ENCODE results near the gene KLHDC7B. TPM values are rescaled to one million over a fixed set of nuclear protein-coding genes. Genes with fewer than 3 reads are reported as not detected.
"Not testable (repeated sequence)": the region's sequence is repeated elsewhere in the genome, so short reads cannot be mapped to it uniquely, and the experiment has no call there.

KLHDC7B gene
- total RNA-seq, 1 donor from 2014 or later: 0.08 TPM

DNA sequence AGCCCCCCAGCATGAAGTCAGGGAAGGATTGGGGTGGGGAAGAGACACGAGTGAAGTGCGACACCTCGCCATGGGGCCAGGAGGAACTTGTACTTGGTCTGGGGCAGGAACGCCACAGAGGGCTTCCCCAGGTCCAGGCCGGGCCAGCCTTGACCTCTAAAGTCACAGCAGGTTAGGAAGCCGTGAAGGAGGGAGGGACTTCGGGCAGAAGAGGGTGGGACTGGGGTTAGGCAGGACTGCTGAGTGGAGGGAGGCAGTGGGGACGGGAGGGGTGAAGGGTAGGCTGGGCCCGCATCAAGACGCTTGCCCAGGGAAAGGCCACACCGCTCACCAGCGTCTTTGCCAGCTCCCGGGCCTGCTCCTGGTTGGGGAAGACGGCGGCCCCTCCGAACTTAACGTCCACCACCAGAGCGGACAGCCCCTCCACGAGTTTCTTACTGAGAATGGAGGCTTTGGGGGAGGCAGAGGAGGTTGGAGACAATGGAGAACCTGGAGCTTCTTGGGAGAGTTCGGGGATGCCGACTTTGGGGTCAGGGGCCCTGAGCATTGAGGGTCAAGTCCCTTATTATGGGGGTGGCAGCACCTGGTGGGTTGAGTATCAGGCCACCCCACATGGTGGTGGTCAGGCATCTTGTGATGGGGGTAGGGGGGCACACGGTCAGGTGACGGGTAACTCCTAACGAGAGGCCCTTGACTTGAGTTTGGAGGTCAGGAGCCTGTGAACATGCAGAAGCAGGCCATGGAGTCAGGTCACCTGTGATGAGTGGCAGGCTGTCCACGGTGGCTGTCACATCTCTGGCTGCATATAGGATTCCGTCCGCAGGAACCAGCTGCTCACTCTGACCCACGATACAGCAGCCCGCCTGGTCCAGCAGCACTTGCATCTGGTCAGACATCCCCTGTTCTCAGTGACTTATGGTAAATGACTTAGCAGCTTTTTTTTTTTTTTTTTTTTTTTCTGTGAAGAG is 18.6 kb upstream of the KLHDC7B start:
- intact Hi-C loops (cut with DNase I): loop anchor here (5.0 kb wide), 2 partner anchors 35 to 55 kb away; partner anchors contain the start of genes CHKB and SYCE3
- DNase-seq (ENCODE audit: low spot score): peak; percentile 90

DNA sequence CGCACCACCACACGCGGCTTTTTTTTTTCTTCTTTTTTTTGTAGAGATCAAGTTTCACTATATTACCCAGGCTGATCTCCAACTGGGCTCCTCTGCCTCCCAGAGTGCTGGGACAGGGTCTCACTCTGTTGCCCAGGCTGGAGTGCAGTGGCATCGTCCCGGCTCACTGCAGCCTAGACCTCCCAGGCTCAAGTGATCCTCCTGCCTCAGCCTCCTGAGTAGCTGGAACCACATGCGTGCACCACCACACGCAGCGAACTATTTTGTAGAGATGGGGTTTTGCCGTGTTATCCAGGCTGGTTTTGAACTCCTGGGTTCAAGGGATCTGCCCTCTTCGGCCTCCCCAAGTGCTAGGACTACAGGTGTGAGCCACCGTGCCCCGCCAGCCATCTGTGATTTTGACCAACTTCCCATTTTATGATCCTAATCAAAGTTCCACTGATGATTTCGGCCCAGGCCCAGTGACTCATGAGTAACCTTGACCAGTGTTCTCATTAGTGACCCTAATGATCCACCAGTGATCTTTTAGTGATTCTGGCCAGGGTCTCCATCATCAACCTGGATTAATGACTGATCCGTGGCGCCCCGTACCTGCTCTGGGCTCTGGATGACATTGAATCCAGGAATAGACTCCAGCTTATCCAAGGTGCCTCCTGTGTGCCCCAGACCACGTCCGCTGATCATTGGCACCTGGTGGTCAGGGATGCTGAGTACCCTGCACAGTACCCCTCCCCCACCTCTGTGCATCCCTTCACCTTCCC is 17.6 kb upstream of the KLHDC7B start:
- no peak for DNase-seq (ENCODE audit: low spot score)
- intact Hi-C loops (cut with DNase I): loop anchor here (5.0 kb wide), 2 partner anchors 34 to 54 kb away; partner anchors contain the start of genes CHKB and SYCE3

DNA sequence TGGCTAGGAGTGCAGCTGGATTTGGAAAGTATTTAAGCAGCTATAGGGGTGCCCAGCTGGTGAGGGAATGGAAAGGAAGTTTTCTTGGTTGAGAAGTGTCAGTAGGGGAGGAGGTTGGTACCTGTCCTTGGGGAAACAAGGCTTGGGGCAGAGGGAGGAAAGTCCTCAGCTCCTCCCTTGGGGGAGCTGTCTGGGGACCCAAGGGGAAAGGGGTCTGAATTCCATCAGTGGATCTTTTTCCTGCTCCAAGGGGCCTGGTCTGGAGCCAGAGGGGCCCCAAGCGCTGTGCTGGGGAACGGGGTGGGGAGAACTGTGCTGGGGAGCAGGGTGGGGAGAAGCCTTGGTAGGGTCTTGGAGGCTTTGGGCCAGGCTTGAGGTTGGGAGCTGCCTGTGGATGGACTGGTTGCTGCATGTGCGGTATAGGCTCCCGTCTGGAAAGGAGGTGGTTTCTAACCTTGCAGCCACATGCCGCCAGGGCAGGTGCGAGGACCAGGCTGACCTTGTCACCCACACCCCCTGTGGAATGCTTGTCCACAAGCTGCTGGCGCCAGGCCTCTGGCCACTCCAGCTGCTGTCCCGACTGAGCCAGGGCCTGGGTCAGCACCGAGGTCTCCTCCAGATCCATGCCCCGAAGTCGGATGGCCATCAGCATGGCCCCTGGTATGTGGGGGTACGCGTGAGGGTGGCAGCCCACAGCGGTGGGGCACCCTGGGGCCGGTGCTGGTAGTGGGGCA is 16.9 kb upstream of the KLHDC7B start:
- DNase-seq (ENCODE audit: low spot score): no peak
- intact Hi-C loops (cut with DNase I): loop anchor here (5.0 kb wide), 2 partner anchors 33 to 53 kb away; partner anchors contain the start of genes CHKB and SYCE3

DNA sequence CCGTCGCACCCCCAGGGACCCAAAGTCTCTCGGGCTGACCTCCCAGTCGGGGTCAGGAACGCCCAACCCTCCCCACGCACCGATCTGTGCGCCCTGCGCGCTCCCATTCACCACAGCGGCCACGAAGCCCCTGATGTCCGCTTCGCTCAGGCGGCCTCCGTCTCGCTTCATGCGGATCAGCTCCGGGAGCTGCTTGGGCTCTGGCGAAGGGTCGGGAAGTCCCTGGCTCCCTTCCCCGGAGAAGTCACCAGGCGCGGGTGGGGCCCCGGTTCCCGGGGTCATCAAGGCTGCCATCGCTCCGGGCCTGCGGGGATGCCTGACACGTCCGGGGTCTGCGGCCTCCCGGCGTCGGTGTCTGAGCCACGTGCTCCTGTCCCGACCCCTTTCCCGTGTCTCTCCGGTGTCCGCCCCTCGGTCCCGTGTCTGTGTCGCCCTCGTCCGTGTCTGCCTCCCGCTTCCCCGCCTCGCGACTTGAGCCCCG is 16.2 kb upstream of the KLHDC7B start:
- peak; percentile 79 for DNase-seq (ENCODE audit: low spot score)
- intact Hi-C loops (cut with DNase I): loop anchor here (5.0 kb wide), 2 partner anchors 33 to 53 kb away; partner anchors contain the start of genes CHKB and SYCE3

DNA sequence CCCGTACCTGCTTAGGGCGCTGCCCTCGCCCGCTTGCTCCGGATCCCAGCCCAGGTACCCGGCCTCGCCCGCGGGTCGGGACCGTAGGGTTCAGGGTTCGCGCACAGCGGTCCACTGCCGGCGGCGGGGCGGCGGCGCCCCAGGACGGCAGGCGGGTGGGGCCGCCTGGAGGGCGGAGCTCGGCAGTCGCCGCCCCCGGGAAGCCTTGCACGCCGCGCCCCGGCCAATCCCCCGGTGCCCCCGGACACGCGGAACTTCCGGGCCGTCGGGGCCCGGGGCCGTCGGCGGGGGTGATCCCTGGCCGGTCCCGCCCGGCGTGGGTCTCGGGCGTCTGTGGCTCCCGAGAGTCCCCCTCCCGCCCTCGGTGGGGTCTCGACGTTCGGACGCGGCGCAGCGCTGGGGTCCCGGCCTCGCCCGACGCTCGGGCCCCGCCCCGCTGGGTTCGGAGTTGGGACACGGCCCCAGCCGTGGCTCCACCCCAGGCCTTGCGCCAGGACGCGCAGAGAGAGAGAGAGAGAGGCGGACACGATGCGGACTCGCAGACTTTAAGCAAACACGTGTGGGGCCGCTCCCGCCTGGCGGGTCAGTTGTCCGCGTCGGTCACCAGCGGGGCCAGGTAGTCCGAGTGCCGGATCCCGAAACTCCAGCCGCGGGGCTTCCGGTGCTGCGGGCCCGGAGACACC is 15.7 kb upstream of the KLHDC7B start, which contains the start of gene TYMP:
Gene TYMP (minus strand): TSS at position 116 of the 683 bp plus-strand sequence. CDS start 303 bp downstream, outside the sequence.
- peak; percentile 94 for DNase-seq (ENCODE audit: low spot score)
- intact Hi-C loops (cut with DNase I): loop anchor here (5.0 kb wide), 2 partner anchors 32 to 52 kb away; partner anchors contain the start of genes CHKB and SYCE3

DNA sequence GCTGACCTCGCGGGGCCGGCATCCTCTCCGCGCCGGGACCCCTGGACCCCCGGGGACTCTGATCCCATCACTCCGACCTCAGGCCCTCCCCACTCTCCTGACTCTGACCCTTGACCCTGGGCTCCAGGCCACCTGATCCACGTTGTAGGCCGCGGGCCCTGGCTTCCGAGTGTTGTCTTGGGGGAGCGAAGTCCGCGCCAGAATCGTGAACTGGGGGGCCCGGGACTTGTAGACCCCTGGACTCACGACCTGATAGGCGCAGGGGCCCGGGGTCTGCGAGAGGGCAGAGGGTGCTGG is 15.2 kb upstream of the KLHDC7B start:
- DNase-seq (ENCODE audit: low spot score): no peak
- intact Hi-C loops (cut with DNase I): no loop called here

DNA sequence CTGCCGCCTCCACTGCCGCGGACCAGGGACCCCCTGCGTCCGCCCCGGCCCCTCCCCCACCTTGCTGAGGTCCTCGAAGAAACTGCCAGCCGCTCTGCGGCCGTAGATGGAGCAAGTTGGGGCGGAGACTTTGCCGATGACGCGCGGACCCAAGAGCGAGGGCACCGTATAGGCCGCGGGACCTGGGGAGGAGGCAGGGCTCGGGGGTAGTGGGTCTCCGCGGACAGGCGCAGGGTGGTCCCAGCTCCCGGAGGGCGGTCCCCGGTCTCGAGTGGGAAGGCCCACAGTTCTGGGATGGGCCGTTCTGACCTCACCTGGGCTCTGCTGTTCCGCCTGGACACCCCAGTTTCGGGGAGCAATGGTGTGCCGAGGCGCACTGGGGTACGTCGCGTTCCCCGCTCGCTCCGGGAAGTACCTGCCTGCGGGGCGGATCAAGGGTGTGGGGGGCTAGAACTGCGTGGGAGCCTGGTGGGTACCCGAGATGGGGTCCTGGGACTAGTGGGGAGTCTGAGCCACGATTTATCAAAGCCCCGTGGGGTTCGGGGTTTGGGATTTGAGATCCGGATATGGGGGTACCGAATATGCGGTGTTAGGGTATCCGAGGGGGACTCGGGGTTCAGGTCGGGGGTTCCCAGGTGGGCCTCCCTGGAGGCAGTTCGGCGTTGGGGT is 14.7 kb upstream of the KLHDC7B start:
- intact Hi-C loops (cut with DNase I): no loop called here
- peak; percentile 95 for DNase-seq (ENCODE audit: low spot score)

DNA sequence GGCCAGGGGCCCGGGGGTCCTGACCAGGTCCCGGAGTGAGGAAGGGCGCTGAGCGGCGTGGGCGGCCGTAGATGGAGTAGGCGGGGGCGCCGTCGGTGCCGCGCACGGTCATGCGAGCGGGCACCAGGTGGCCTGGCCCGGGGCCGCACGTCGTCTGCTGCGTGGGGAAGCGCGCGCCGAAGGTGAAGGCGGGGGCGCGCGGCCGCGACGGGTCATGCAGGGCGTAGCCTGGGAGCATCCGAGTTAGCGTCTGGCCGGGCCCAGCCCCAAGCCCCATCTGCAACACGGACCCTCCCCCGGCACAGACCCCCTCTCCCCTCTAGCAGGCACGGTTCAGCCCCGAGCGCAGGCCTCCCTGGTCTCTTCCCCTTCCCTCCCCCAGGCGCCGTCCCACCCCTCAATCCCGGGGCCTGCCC is 14.1 kb upstream of the KLHDC7B start:
- no peak for DNase-seq (ENCODE audit: low spot score)
- intact Hi-C loops (cut with DNase I): no loop called here

DNA sequence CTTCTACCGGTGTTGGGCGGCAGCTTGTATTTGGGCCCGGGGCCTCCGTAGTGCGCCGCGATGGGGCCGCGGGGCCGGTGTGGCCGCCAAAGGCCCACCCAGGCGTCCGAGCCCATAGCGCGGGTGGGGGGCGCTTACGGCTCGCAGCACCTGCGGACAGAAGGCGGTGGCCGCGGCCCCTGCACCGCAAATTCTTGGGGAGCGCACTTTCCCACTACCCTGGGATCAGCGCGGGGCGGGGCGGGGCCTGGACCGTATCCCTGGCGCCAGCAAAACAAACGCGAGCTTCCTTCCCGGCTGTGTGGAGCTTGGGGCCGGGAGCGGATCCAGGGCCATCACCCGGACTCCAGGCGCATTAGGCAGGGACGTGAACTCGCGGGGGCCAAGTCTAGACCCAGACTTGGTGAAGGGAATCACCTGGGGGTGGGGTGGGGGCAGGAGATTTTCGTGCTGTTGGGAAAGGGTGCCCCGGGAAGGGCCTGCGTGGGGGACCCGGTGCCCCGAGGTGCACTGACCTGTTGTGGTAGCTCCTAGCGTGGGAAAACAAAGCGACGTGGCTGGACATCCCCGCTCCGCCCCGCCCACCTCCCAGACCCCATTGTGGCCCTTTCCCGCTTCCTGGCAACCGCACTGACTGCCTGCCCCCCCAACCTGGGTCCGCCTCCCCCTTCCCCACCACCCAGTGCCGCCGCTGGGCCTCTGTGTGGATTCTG is 13.6 kb upstream of the KLHDC7B start:
- intact Hi-C loops (cut with DNase I): no loop called here
- peak; percentile 91 for DNase-seq (ENCODE audit: low spot score)

DNA sequence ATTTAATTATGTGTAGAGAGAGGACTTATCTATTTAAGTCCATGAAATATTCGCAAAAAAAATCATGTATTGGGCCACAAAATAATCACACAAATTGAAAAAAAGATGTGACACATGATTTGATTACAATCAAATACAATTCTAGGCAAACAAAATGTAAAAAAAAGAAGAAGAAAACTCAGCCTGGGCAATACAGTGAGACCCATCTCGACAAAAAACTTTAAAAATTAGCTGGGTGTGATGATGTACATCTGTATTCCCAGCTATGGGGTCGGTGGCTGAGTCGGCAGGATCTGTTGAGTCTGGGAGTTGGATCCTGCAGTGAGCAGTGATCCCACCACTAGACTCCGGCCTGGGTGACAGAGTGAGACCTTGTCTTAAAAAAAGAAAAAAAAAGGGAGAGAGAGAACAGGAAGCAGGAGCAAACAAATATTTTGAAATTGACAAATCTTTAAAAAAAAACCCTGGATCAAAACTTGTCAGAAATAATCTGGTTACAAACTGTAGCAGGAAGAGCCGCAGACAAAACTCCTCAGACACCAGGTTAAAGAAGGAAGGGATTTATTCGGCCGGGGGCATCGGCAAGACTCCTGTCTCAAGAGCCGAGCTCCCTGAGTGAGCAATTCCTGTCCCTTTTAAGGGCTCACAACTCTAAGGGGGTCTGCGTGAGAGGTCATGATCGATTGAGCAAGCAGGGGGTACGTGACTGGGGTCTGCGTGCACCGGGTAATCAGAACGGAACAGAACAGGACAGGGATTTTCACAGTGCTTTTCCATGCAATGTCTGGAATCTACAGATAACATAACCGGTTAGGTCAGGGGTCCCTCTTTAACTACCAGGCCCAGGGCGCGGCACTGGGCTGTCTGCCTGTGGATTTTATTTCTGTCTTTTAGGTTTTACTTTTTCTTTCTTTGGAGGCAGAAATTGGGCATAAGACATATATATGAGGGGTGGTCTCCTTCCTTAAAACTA is 12.6 kb upstream of the KLHDC7B start:
- DNase-seq (ENCODE audit: low spot score): no peak
- intact Hi-C loops (cut with DNase I): no loop called here

DNA sequence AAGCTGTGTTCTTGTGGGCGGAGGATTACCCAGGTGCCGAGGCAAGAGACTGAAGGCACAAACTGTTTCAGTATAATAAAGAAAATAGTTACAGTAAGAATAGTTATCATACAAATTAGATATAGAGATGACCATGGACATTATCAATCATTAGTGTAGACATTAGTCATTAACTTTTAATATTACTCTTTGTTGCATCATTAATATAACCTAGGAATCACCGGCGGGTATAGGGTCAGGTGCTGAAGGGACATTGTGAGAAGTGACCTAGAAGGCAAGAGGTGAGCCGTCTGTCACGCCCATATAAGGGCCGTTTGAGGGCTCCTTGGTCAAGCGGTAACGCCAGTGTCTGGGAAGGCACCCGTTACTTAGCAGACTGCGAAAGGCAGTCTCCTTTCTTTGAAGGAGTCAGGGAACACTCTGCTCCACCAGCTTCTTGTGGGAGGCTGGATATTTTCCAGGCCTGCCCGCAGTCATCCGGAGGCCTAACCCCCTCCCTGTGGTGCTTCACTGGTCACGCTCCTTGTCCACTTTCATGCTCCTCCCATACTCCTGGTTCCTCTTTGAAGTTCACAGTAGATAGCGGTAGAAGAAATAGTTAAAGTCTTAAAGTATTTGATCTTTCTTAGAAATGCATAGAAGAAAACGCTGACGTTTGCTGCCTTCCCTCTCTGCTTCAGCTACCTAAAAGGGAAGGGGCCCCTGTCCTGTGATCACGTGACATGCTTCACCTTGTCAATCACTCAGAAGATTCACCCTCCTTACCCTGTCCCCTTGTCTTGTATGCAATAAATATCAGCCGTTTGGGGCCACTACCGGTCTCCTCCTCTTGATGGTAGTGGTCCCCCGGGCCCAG is 11.6 kb upstream of the KLHDC7B start:
- intact Hi-C loops (cut with DNase I): not testable (repeated sequence)

DNA sequence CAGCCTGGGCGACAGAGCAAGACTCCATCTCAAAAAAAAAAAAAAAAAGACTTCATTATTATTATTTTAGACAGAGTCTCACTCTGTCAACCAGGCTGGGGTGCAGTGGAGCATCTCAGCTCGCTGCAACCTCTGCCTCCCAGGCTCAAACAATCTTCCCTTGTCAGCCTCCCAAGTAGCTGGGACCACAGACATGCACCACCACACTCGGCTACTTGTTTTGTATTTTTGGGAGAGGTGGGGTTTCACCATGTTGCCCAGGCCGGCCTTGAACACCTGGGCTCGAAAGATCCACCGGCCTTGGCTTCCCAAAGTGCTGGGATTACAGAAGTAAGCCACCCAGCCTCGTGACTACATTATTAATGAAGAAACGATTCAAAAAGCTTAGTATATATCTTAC is 10.6 kb upstream of the KLHDC7B start:
- intact Hi-C loops (cut with DNase I): no loop called here
- DNase-seq (ENCODE audit: low spot score): no peak

More for the DNA sequence above, 11.6 kb upstream of the KLHDC7B start:
- not testable (repeated sequence) for DNase-seq (ENCODE audit: low spot score)

DNA sequence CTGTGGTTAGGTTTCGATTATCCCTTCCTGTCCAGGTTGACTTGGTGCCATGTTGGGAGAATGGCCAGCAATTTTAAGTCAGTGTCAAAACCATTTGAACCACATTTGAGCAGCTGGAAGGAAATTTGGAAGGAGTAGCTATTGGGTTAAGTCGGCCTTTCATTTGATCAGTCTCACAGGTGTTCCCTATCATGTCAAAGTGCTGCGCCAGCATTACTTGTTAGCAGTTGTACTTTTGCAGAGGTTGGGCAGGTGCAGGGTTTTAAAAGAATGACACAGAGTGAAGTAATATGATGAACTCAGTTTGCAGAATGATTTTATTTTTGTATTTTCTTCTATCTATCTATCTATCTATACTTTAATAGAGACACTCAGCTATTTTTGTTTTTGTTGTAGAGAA is 9.5 kb upstream of the KLHDC7B start:
- intact Hi-C loops (cut with DNase I): no loop called here
- no peak for DNase-seq (ENCODE audit: low spot score)

DNA sequence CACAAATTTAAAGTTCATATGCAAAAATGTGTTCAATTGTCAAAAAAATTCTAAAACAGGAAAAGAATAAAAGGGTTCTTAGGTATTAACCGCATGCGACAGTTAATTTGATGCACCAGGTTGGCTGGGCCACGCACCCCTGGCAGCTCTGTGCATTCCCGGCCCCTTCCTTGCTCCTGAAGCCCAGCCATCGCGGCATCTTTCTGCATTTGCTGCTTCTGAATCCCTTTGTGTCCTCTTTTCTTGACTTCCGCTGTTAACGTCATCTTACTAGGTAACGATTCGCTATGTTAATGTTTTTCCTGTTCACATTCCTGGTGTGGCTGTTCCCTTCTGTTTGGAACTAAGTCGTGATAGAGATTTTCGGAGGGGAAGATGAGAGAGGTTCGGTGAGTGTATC is 7.9 kb upstream of the KLHDC7B start:
- intact Hi-C loops (cut with DNase I): no loop called here
- no peak for DNase-seq (ENCODE audit: low spot score)

DNA sequence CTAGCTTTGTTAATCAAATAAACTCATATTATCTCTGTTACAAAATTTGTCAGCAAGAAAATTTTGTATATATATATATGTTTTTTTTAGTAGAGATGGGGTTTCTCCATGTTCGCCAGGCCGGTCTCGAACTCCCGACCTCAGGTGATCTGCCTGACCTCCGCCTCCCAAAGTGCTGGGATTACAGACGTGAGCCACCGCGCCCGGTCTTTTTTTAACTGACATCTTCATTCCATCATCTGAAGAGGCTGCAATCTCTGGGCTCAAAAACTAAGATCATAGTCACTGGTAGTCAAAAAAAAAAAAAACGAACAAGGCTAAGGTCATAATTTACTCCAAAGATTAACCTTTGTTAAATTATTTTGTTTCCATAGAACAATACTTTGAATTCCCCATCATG is 5.3 kb upstream of the KLHDC7B start:
- intact Hi-C loops (cut with DNase I): no loop called here
- no peak for DNase-seq (ENCODE audit: low spot score)

DNA sequence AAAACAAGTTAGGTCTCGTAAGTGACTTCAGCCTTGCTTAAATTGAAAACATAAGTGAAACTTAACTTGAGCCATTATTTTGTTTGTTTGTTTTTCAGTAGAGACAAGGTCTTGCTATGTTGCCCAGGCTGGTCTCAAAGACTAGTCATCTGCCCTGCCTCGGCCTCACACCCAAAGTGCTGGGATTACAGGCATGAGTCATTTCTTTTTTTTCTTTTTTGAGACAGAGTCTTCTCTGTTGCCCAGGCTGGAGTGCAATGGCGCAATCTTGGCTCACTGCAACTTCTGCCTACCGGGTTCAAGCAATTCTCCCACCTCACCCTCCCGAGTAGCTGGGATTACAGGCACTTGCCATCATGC is 4.1 kb upstream of the KLHDC7B start:
- intact Hi-C loops (cut with DNase I): not testable (repeated sequence)
- peak; percentile 86 for DNase-seq (ENCODE audit: low spot score)
